Mesodermal cell (in vitro differentiated cells): Measurements from ENCODE around the gene ITGB4.

ENCODE experiments used
- H3K27ac ChIP-seq: 2 replicates; pipeline ENCODE4 v1.7.0; 2013; ENCODE audit warnings: mild to moderate bottlenecking, low read depth, low read length, moderate library complexity; ENCODE audit not compliant: severe bottlenecking
- H3K36me3 ChIP-seq: 2 replicates; pipeline ENCODE4 v1.7.1; 2013; ENCODE audit warnings: mild to moderate bottlenecking, low read length, moderate library complexity; ENCODE audit not compliant: control insufficient read depth, insufficient read depth
- H3K4me1 ChIP-seq: one replicate; pipeline ENCODE4 v1.7.1; 2013; ENCODE audit warnings: mild to moderate bottlenecking, low read length; ENCODE audit not compliant: insufficient read depth, control insufficient read depth, poor library complexity, severe bottlenecking
- H3K4me3 ChIP-seq: 2 replicates; pipeline ENCODE4 v1.7.0; 2013; ENCODE audit warnings: low read length, control low read depth, mild to moderate bottlenecking; ENCODE audit not compliant: insufficient read depth, poor library complexity, severe bottlenecking; ENCODE audit errors: extremely low read depth
- H3K9me3 ChIP-seq: 2 replicates; pipeline ENCODE4 v1.7.1; 2013; ENCODE audit warnings: mild to moderate bottlenecking, low read length, moderate library complexity; ENCODE audit not compliant: control insufficient read depth
- WGBS, 2 experiments: methylation state at CpG; one replicate each; pipeline ENCODE4 v1.1.5; 2013; ENCODE audit warnings: missing lambda C conversion rate in 2 of 2; ENCODE audit not compliant: insufficient coverage in 2 of 2; 5-methylcytosine and 5-hydroxymethylcytosine counted together

ITGB4 gene

DNA sequence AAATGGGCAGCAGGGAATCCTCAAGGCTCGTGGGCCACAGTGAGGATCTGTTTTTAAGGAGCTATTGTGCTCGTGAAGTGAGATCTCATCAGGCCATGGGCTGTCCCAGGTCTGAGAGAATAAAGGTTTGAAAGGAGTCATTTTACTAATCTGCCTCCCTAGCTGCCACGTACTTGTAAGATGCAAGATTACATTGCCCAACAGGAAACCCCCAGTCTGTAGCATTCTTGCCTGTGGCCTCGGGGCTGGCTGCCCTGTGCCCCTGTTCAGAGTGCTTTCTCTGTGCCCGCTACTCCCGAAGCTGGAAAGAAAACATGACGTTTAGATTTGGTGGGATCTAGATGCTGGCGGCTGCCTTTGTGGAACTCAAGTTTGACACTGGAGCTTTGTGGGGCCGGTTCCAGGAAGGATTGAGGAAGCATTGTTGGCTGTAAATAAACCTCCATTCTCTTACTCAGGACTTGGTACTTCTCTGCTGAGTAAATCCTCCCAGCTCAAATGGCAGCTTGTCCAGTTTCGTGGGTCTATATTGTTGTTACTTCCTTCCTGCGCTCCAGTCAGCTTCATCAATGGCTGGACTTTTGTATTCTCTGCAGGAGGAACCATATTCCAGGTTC lies 32.9 kb upstream of the ITGB4 start:
- 96 to 97% methylated on average over 9 to 11 of the region's 11 CpGs for WGBS, 2 experiments
- H3K4me1 ChIP-seq, result peaks cover 61% of the 10 kb centered on the region
- no peaks in the 10 kb centered on the region for H3K9me3 ChIP-seq
- peaks cover 82% of the 10 kb centered on the region for H3K36me3 ChIP-seq
- peak overlapping the region; percentile 34 for H3K27ac ChIP-seq
- no peak overlapping the region for H3K4me3 ChIP-seq

- H3K4me3 ChIP-seq, result no peak overlapping the region
- no peaks in the 10 kb centered on the region for H3K9me3 ChIP-seq
- WGBS, 2 experiments, result 97 to 100% methylated on average over 5 to 6 of the region's 6 CpGs
- peaks cover 80% of the 10 kb centered on the region for H3K36me3 ChIP-seq
- peaks cover 60% of the 10 kb centered on the region for H3K4me1 ChIP-seq
- H3K27ac ChIP-seq, result no peak overlapping the region
Measured at GRCh38 chr17:75689441-75689873, 31.8 kb upstream of the ITGB4 start.

DNA sequence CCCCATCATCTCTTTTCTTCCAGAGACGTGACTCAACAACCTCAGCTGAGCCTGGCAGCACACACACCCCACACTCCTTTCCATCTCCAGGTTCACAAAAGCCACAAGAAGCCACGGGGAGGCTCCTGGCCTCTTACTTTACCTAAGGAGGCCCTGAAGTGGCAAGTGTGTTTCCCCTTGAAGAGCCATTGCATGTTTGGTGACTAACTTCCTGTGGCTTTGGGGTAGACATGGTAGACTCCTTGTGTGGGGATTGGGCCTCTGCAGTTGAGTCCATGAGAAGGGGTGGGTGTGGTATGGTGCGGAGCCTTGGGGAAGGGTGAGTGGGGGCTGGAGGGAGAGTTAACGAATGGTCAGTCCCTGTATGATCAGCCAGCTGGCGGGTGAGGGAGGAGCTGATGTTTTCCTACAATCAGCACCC lies 29.9 kb upstream of the ITGB4 start:
- no peaks in the 10 kb centered on the region for H3K9me3 ChIP-seq
- H3K36me3 ChIP-seq, result peaks cover 83% of the 10 kb centered on the region
- WGBS, 2 experiments, result 94 to 100% methylated on average over 3 of the region's 5 CpGs
- peak overlapping the region; percentile 32 for H3K27ac ChIP-seq
- no peak overlapping the region for H3K4me3 ChIP-seq
- H3K4me1 ChIP-seq, result peaks cover 64% of the 10 kb centered on the region

DNA sequence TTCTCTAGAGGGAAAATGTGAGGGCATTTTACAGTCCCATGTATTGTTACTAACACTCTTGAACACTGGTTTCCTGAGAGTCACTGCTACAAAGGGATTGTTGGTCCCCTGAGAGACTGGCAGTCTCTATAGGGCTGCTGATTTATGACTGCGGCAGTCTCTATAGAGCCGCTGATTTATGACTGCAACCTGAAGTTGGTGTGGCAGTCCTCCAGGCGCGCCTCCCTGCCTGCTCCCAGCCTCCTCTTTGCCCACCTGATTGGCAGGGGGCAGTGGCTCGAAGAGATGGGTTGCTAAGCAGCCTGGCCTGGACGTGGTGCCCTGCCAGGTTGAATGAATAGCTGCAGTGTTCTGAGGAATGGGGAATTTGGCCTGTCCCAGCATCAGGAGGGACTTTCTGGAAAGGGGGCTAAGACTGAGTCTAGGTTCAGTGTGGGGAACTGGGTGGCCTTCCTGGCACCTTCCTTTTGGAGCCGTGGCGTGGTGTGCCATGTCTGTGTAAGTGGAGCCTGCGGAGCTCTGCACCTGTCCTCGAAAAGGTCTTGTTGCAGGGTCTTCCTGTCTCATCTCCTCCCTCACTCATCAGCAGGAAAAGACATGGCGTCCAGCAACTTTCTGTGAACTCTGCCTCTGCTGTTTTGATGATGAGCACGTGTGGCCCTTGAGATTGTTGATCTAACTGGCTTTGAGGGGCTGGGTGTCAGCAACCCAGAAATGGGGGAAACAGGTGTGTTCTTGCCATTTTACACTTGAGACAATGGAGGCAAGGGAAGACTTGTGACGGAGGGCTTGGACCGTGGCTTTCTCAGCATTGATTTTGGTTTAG lies 29.2 kb upstream of the ITGB4 start:
- H3K9me3 ChIP-seq, result no peaks in the 10 kb centered on the region
- peaks cover 90% of the 10 kb centered on the region for H3K36me3 ChIP-seq
- WGBS, 2 experiments, result 93 to 94% methylated on average over 13 of the region's 14 CpGs
- H3K4me1 ChIP-seq, result peaks cover 66% of the 10 kb centered on the region
- no peak overlapping the region for H3K27ac ChIP-seq
- no peak overlapping the region for H3K4me3 ChIP-seq

GRCh38 chr17:75692976-75693375 lies 28.3 kb upstream of the ITGB4 start:
- Histone ChIP-seq H3K4me3 (no peak overlapping the region), H3K27ac (no peak overlapping the region), H3K36me3 (peaks cover 91% of the 10 kb centered on the region), H3K9me3 (no peaks in the 10 kb centered on the region), H3K4me1 (peaks cover 72% of the 10 kb centered on the region)
- WGBS, 2 experiments, result 86 to 91% methylated on average over 12 to 13 of the region's 13 CpGs

DNA sequence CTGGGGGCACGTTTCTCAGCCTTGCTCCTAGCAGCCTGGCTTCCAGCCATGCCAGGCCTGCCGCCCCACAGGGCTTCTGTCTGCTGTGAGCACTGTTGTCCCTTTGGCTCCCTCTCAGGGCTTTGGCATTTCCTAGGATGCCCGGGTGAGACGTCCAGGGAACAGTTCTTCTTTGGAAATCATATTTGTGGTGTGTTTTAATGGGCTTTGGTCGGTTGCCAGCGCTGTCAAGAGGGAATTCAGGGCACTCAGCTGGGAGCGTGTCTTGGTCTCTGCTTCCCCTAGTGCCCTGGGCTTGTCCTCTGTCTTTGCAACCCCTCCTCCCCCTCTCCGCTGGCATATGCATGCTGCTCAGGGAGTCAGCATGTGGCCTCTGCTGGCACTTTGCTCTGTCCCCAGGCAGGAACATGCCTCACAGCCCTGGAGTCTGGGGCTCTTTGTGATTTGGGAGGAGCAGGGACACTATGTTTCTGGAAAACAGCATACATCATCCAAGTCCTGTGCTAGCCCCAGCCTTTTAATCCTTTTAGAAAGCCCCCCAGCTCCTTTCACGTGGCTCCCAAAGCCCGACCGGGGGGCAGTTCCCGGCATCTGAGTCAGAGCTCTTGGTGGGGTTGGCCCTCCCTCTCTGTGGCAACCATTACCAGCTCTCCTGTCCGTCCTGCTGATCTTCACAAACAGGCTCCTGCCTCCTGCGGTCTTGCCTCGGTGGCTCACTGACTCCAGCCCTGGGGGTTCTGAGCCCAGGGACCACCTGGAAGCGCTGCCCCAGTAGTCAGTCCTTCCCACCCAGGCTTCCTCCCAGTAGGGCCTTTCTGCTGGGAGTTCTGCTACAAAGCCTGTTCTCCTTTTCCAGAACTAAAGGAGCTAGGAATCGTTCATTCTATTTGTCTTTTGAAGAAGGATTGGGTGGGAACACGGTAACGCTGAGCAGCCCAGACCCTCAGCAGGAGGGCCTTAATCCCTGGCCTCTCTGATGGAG lies 27.5 kb upstream of the ITGB4 start:
- WGBS, 2 experiments, result 40 to 48% methylated on average over 13 to 16 of the region's 19 CpGs
- Histone ChIP-seq H3K27ac (peak overlapping the region; percentile 60), H3K36me3 (peaks cover 91% of the 10 kb centered on the region), H3K4me1 (peaks cover 68% of the 10 kb centered on the region), H3K9me3 (no peaks in the 10 kb centered on the region), H3K4me3 (no peak overlapping the region)

GRCh38 chr17:75694536-75694935 lies 26.7 kb upstream of the ITGB4 start:
- Histone ChIP-seq H3K36me3 (peaks cover 94% of the 10 kb centered on the region), H3K4me1 (peaks cover 71% of the 10 kb centered on the region), H3K9me3 (no peaks in the 10 kb centered on the region), H3K4me3 (no peak overlapping the region), H3K27ac (no peak overlapping the region)
- 83 to 87% methylated on average over 12 to 14 of the region's 14 CpGs for WGBS, 2 experiments

DNA sequence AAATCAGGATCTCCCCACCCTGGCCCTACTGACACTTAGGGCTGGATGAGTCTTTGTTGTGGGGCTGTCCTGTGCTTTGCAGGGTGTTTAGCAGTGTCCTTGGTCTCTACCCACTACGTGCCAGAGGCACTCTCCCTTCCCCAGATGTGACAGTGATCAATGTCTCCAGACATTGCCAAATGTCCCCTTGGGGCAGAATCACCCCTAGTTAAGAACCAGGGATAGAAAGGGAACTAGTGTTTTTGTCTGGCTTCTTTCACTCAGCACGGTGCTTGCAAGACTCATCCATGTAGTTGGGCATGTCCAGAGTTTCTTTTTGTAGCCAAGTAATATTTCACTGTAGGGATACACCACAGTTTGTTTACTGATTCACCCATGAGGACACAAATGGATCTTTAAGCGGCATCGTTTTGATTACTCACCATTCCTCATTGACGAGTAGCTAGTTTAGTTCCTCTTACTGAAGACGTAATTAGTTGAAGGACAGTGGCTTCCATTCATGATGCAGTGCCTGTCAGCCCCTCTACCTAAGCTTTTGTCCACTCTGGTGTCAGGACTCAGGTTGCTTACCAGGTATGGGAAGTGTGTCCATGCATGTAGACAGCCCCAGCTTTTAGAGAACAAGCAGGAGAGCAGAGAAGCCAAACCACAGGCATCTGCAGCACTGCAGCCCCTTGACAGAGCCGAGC lies 26.0 kb upstream of the ITGB4 start:
- no peak overlapping the region for H3K4me3 ChIP-seq
- peak overlapping the region; percentile 57 for H3K27ac ChIP-seq
- no peaks in the 10 kb centered on the region for H3K9me3 ChIP-seq
- H3K36me3 ChIP-seq, result peaks cover 95% of the 10 kb centered on the region
- WGBS, 2 experiments, result 94 to 98% methylated on average over 5 to 7 of the region's 7 CpGs
- peaks cover 74% of the 10 kb centered on the region for H3K4me1 ChIP-seq

GRCh38 chr17:75695830-75696271 lies 25.4 kb upstream of the ITGB4 start:
- H3K27ac ChIP-seq, result no peak overlapping the region
- WGBS, 2 experiments, result 95 to 97% methylated on average over 8 to 11 of the region's 12 CpGs
- no peaks in the 10 kb centered on the region for H3K9me3 ChIP-seq
- H3K4me1 ChIP-seq, result peaks cover 72% of the 10 kb centered on the region
- H3K4me3 ChIP-seq, result no peak overlapping the region
- H3K36me3 ChIP-seq, result peaks cover 95% of the 10 kb centered on the region
